ENCODE measurements around the gene FGD3. TPM values are rescaled to one million over a fixed set of nuclear protein-coding genes. Genes with fewer than 3 reads are reported as not detected.
A peak's percentile ranks its signal among the peaks of the same experiment; 100 is the strongest.

Gene FGD3
- total and polyA plus RNA-seq, 2 donors (not counting 1 experiment from before 2014, with no cell fraction given) = 130 to 134 TPM

DNA sequence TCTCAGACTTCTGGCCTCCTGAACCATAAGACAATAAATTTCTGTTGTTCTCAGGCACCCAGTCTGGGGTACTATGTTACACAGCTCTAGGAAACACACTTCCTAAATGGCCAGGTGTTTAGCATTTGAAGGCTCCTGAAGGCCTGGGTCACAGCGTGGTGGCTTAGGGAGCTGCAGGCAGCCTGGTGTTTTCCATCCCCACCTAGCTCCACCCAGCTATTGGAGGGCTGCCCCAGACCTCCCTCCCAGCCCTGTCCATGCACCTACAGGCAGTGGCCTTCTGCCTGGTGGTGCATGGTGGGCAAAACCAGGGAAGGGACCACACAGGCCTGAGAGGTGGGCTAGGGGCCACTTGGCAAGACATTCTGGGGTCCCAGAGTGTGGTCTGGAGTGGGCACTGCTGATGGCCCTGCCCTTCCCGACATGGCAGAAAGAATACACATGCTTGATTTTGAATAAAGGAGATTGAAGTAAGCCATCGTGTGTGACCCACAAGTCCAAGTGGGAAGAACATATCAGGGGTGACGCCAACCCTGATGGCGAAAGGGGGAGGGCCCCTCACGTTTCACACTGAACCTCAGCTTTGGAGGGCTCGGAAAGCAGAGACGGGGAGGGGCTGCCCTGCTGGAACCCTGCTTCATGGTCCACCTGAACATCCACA, 109.8 kb downstream of the FGD3 start:
- intact Hi-C loops (cut with micrococcal nuclease) = loop anchor here (5.0 kb wide), 1 partner anchor 510 kb away; no protein-coding TSS in a partner anchor
- no peak for ATAC-seq (ENCODE audit: low read depth)
- Histone ChIP-seq H3K4me1 (ENCODE audit: control insufficient read depth in 2 of 2, insufficient read depth in 2 of 2, low read length in 2 of 2) (peaks cover 36 to 47% of the 10 kb centered on the region in 2 donors), H3K9me3 (ENCODE audit: control extremely low read depth in 1 of 3, control insufficient read depth in 2 of 3, insufficient read depth in 1 of 3, low read length in 2 of 3) (no peaks in the 10 kb centered on the region), H3K27ac (ENCODE audit: low read length in 2 of 2) (peak overlapping the region; percentile 79 to 80), H3K4me2 (replicated peaks; ENCODE audit: low read depth, low read length, poor library complexity, severe bottlenecking) (no peak overlapping the region), H2AFZ (ENCODE audit: insufficient read depth, low read depth, low read length, poor library complexity, severe bottlenecking) (no peak overlapping the region), H3K36me3 (replicated peaks in 1 of 2; ENCODE audit: control extremely low read depth in 1 of 2, control insufficient read depth in 1 of 2, extremely low read depth in 1 of 2, insufficient read depth in 2 of 2, low read length in 1 of 2) (no peaks in the 10 kb centered on the region), H3K4me3 (ENCODE audit: control extremely low read depth in 1 of 5, extremely low read depth in 1 of 5, insufficient read depth in 1 of 5, low read depth in 2 of 5, low read length in 4 of 5) (no peak overlapping the region), H3K27me3 (replicated peaks in 1 of 4; ENCODE audit: control extremely low read depth in 1 of 4, control insufficient read depth in 3 of 4, insufficient read depth in 4 of 4, low read length in 3 of 4) (no peaks in the 10 kb centered on the region), H4K20me1 (ENCODE audit: control insufficient read depth, insufficient read depth, low read length, poor library complexity, severe bottlenecking) (no peaks in the 10 kb centered on the region), H3K79me2 (ENCODE audit: control insufficient read depth, insufficient read depth, low read length) (peaks cover 10% of the 10 kb centered on the region), H3K9ac (ENCODE audit: low read length) (no peak overlapping the region)
- Mint-ChIP-seq H3K4me3 (peak overlapping the region; percentile 84), H3K9me3 (ENCODE audit: insufficient read depth) (no peaks in the 10 kb centered on the region), H3K4me1 (peaks cover 57% of the 10 kb centered on the region), H3K27ac (peak overlapping the region; percentile 95), H3K27me3 (no peaks in the 10 kb centered on the region)
- peak; percentile 63 for DNase-seq
- CTCF ChIA-PET = interaction anchor here (0.6 to 1.4 kb wide), 4 partner anchors 12 to 52 kb away, joined by 3 to 8 read pairs (median 5); no protein-coding TSS in a partner anchor
- TF ChIP-seq, protein P1, sequence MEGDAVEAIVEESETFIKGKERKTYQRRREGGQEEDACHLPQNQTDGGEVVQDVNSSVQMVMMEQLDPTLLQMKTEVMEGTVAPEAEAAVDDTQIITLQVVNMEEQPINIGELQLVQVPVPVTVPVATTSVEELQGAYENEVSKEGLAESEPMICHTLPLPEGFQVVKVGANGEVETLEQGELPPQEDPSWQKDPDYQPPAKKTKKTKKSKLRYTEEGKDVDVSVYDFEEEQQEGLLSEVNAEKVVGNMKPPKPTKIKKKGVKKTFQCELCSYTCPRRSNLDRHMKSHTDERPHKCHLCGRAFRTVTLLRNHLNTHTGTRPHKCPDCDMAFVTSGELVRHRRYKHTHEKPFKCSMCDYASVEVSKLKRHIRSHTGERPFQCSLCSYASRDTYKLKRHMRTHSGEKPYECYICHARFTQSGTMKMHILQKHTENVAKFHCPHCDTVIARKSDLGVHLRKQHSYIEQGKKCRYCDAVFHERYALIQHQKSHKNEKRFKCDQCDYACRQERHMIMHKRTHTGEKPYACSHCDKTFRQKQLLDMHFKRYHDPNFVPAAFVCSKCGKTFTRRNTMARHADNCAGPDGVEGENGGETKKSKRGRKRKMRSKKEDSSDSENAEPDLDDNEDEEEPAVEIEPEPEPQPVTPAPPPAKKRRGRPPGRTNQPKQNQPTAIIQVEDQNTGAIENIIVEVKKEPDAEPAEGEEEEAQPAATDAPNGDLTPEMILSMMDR (IDR thresholded peaks at IDR 0.05) = no peak
- TF ChIP-seq EZH2 (IDR thresholded peaks at IDR 0.05; ENCODE audit: borderline replicate concordance, insufficient read depth, low read depth, low read length, poor library complexity, severe bottlenecking) = no peak
- POLR2A ChIA-PET = interaction anchor here (0.5 to 1.2 kb wide), 5 partner anchors 9 to 64 kb away, joined by 4 to 10 read pairs (median 4); partner anchors contain the start of gene CARD19
- 69% methylated on average over 8 of the region's 8 CpGs for WGBS (ENCODE audit: insufficient coverage)

Data from B cell (primary cell).